ENCODE measurements around the gene RPL10.
A peak's percentile ranks its signal among the peaks of the same experiment; 100 is the strongest.

The RPL10 gene

DNA sequence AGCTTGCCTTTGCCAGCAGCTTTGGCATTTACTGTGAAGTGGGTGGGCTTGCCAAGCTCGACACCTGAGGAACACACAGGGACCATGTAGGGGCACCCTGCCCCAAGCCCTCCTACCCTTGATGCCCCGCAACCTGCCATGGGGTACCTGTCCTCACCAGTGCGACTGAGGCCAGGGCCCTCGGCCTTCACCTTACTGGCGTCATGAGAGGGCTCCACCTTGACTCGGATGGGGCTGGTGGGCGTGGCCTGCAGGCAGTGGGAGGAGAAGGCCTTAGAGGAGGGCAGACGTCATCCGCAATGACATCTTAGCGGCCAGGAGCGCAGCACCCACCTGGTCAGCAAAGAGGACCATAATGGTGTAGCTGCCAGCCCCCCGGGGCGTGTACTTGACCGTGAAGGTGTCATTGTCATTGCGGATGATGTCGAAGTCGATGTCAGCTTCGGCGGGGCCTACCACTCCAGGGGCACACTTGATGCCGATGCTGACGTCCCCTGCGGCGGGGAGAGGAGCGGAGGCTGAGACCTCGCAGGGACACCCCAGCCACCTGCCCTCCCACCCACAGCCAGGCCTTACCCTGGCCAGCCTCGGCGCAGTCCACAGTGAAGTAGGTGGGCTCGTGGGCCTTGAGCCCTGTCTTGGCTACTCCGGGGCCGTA is 36.0 kb upstream of the RPL10 start:
- DNase-seq (ENCODE audit: low read depth in 2 of 2), result no peak

GRCh38 chrX:154363706-154364439 is 34.3 kb upstream of the RPL10 start:
- no peak for DNase-seq (ENCODE audit: low read depth in 2 of 2)

GRCh38 chrX:154365052-154365600 is 33.1 kb upstream of the RPL10 start:
- no peak for DNase-seq (ENCODE audit: low read depth in 2 of 2)

DNA sequence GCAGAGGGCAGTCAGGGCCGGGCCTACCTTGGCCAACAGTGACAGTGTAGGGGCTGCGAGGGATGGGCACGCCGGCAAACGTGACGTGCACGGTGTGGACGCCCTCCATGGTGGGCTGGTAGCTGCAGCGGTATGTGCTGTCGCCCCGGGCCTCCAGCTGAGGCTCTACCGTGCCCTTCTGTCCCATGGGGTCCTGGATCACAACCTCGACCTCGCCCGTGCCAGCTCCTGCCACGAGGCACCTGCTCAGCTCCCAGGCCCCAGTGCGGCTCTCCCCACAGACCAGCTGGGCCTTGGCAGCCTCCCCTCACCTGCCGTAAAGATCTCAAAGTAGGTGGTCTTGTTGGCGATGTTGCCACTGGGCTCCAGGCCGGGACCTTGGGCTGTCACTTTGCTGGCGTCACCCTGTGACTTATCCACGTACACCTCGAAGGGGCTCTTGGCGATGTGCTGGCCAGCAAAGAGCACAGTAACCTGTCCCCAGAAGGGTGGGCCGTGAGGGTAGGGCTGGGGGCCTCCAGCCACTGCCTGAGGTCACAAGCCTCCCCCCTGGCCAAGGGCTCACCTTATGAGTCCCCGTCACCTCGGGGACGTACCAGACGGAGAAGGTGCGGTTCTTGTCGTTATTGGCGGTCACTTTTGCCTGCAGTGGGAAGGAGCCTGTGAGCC is 32.0 kb upstream of the RPL10 start:
- no peak for DNase-seq (ENCODE audit: low read depth in 2 of 2)

- DNase-seq (ENCODE audit: low read depth in 2 of 2), result no peak
Measured at GRCh38 chrX:154366666-154367055, 31.5 kb upstream of the RPL10 start.

- no peak for DNase-seq (ENCODE audit: low read depth in 2 of 2)
Measured at GRCh38 chrX:154367474-154368308, 30.5 kb upstream of the RPL10 start.

GRCh38 chrX:154368630-154369448 is 29.3 kb upstream of the RPL10 start:
- peak; percentile 89 for DNase-seq (ENCODE audit: low read depth in 2 of 2)

GRCh38 chrX:154369449-154370299 is 28.5 kb upstream of the RPL10 start:
- DNase-seq (ENCODE audit: low read depth in 2 of 2), result peak in 1 of 2 donors; percentile 49

GRCh38 chrX:154370300-154371016 is 27.7 kb upstream of the RPL10 start:
- DNase-seq (ENCODE audit: low read depth in 2 of 2), result no peak

GRCh38 chrX:154371017-154371788 is 27.0 kb upstream of the RPL10 start:
- DNase-seq (ENCODE audit: low read depth in 2 of 2), result peak; percentile 88 to 89

DNA sequence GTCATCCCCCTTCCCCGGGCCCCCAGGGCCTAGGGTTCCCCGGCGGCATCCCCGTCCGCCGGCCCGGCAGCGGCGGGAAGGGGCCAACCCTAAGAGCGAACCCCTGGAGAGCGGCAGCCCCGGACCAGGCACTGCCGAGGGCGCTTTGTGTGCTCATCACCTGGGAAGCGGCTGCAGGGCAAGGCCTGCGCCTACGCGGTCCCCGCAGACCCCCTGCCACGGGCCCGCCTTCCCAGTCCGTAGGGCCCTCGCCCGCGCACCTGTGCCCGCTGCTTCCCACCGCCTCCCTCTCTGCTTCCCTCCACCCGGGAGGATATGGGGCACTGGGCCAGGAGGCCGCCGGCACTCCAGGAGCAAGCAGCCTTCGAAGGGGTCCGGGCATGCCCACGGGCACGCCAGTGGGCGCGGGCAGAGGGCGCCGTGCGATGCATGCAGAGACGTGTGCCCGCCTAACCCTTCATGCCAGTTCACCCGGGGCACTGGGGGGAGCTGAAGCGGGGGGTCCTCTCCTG is 26.3 kb upstream of the RPL10 start:
- DNase-seq (ENCODE audit: low read depth in 2 of 2), result no peak

DNA sequence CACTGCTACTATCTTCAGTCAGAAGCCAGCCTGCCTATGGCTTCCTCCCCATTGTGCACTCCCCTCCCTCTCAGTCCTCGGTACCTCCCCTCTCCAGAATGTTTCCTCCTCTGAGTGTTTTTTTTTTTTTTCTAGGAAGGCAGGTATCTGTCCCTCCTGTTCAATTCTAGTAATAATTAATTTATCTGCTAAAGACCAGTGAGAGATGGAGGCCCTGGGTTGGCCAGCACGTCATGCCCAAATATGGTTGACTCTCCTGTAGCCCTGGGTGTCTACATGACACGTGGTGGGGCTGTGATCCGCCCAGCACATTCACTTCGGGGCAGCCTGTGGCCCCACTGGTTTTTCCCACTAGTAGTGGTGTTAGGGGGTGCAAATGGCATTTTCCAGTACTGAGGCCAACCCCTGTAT is 25.6 kb upstream of the RPL10 start:
- peak in 1 of 2 donors; percentile 30 for DNase-seq (ENCODE audit: low read depth in 2 of 2)

DNA sequence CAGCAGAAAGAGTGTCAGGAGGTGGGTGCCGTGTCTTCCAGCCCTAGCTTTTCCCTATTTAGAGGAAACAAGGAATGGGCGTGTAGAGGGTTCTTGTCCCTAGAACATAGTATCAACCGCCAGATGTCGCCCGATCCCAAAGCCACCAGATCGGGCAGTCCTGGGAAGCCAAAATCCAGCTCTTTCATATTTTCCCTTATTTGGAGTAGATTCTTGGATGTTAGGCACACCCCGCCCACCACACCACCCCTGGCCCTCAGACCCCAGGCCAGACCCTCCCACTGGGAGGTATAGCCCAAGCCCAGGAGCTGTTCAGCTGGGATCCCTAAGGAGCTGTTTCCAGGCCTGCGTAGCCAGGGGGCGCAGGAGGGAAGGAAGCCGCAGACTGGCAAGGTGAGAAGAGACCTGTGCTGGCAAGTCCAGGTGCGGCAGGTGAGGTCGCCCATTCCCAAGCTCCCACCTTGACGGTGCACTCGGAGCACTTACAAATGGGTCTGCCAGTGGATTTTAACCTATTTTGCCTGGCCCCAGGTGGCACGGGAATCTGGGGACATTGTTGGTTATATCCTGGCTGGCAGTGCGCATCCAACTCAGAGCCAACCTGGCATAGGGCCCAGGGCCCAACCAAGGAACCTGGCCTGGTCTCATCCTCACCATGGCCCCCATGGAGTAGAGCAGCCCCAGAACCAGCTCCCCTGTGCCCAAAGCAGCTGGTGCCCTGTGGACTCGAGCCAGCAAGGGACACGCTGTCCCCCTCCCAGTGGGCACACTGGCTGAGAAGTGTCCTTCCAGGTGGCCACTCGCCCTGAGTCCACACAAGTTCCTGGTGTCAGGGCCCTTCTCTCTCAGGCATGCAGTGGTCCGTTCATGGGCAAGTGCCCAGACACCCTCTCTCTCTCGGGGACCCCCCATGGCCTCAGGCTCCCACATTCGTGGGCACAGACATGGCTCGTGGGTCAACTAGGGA is 24.6 kb upstream of the RPL10 start:
- no peak for DNase-seq (ENCODE audit: low read depth in 2 of 2)

- DNase-seq (ENCODE audit: low read depth in 2 of 2), result no peak
Measured at GRCh38 chrX:154374313-154375155, 23.6 kb upstream of the RPL10 start, which contains the start of gene FLNA. Gene FLNA, minus strand, starts transcription at chrX:154374634. Its CDS starts 3,389 bp downstream, at chrX:154371245.

GRCh38 chrX:154375156-154375504 is 23.0 kb upstream of the RPL10 start:
- no peak for DNase-seq (ENCODE audit: low read depth in 2 of 2)

GRCh38 chrX:154376774-154377173 is 21.4 kb upstream of the RPL10 start:
- DNase-seq (ENCODE audit: low read depth in 2 of 2), result no peak
